Neural crest cell (in vitro differentiated cells): ENCODE data around the gene RNH1. TPM values are rescaled to one million over a fixed set of nuclear protein-coding genes. Genes with fewer than 3 reads are reported as not detected.

Experiments
- DNase-seq: peaks from one replicate; pipeline ENCODE4 v3.0.0; 2021; ENCODE audit warnings: low read depth, mixed read lengths, low spot score
- H3K27ac Mint-ChIP-seq: one replicate; pipeline ENCODE4 v1.8.0; 2021; ENCODE audit warnings: mild to moderate bottlenecking, mixed read lengths; ENCODE audit not compliant: unreplicated experiment
- H3K27me3 Mint-ChIP-seq: 2 replicates; pipeline ENCODE4 v1.8.0; 2021; ENCODE audit warnings: low read depth, mild to moderate bottlenecking, mixed read lengths
- H3K36me3 Mint-ChIP-seq: 2 replicates; pipeline ENCODE4 v1.8.0; 2021; ENCODE audit warnings: low read depth, mild to moderate bottlenecking, mixed read lengths
- H3K4me1 Mint-ChIP-seq: 2 replicates; pipeline ENCODE4 v1.8.0; 2021; ENCODE audit warnings: mixed read lengths
- H3K4me3 Mint-ChIP-seq: one replicate; pipeline ENCODE4 v1.8.0; 2021; ENCODE audit warnings: mild to moderate bottlenecking, mixed read lengths
- H3K9me3 Mint-ChIP-seq: 2 replicates; pipeline ENCODE4 v1.8.0; 2021; ENCODE audit warnings: mixed read lengths
- CTCF ChIP-seq: fragments of 200-600 bp; sonication (generic); conservative IDR thresholded peaks from 2 replicates; pipeline ENCODE4 v1.5.0; 2021; ENCODE audit warnings: antibody characterized with exemption, mild to moderate bottlenecking
- total RNA-seq: library from RNA; stranded (reverse); gene quantifications from 2 replicates; pipeline ENCODE4 v1.2.1, GENCODE V29; 2021

Gene RNH1
- total RNA-seq, 1 donor from 2014 or later, result 71.1 TPM

DNA sequence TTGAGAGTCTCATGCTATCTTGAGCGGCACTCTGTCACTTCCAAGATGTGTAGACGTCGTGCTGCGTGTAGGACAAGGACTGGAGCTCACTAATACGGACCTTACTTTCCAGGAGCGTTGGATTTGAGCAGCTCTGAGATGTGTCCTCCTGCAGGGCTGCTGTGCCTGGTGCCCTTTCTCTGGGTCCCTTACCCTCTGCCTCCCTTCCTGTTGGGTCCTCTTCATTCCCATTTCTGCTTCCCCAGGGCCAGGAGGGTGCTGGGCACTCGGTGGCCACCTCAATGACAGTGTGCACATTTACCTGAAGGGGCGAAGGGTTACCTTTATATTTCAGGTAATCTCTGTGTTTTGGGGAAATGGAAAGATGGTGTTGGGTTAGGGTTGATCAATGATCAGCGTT is 53.0 kb downstream of the RNH1 start:
- Mint-ChIP-seq H3K4me1 (peaks cover 14% of the 10 kb centered on the region), H3K36me3 (no peaks in the 10 kb centered on the region), H3K27me3 (no peaks in the 10 kb centered on the region), H3K4me3 (no peak overlapping the region), H3K9me3 (no peaks in the 10 kb centered on the region), H3K27ac (no peak overlapping the region)
- no peak for DNase-seq
- TF ChIP-seq CTCF, result no peak

DNA sequence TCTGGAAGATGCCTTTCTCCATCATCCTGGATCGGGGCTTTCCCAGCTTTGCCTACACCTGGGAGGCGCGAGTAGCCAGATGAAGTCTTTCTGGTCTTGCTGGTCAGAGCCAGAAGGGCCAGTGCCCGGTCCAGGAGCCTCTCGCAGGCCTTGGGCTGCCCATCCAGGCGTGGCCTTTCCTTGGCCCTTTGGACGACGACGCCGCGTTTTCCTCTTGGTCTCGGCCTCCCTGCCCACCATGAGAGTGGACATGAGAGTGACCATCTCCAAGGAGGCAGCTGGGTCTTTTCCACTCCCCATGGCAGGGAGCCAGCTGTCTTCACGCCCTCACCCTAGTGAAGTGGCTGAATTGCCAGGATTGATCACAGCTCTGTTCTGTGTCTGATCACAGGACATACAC is 53.5 kb downstream of the RNH1 start:
- Mint-ChIP-seq H3K36me3 (no peaks in the 10 kb centered on the region), H3K4me1 (peaks cover 18% of the 10 kb centered on the region), H3K4me3 (peak overlapping the region; percentile 64), H3K9me3 (no peaks in the 10 kb centered on the region), H3K27me3 (no peaks in the 10 kb centered on the region), H3K27ac (no peak overlapping the region)
- no peak for TF ChIP-seq CTCF
- DNase-seq, result no peak

DNA sequence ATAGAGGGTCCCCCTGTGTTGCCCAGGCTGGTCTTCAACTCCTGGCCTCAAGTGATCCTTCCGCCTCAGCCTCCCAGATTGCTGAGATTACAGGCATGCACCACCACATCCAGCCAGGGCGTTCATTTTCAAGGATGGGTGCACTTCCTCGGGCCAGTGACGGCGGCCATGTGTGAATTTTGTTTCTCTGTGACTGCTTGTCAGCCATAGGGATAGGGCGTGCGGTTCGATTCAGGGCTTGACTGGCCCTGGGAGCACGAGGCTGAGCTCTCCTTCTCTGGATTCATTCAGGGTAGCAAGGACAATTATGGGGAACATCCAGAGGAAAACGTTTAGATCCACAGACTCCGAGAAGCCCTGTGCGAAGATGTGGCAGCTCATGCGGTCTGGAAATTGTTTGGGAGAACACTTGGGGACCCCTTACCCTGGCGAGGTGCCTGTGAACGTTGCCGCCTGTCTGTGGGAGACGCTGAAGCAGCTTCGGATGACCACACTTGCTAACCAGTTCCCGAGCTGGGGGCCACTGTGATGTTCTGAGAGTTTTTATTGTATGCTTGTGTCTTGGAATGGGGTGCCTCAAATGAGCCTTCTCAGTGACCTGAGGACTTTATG is 54.0 kb downstream of the RNH1 start:
- H3K27me3 Mint-ChIP-seq, result no peaks in the 10 kb centered on the region

GRCh38 chr11:452203-452744 is 54.8 kb downstream of the RNH1 start:
- TF ChIP-seq CTCF, result no peak
- Mint-ChIP-seq H3K36me3 (no peaks in the 10 kb centered on the region), H3K4me1 (peaks cover 19% of the 10 kb centered on the region), H3K27me3 (no peaks in the 10 kb centered on the region), H3K27ac (no peak overlapping the region), H3K9me3 (no peaks in the 10 kb centered on the region), H3K4me3 (peak overlapping the region; percentile 64)
- no peak for DNase-seq

More for the DNA sequence above, 54.0 kb downstream of the RNH1 start:
- Mint-ChIP-seq H3K36me3 (no peaks in the 10 kb centered on the region), H3K9me3 (no peaks in the 10 kb centered on the region), H3K4me3 (peak overlapping the region; percentile 64), H3K4me1 (peaks cover 19% of the 10 kb centered on the region), H3K27ac (no peak overlapping the region)
- TF ChIP-seq CTCF, result no peak
- DNase-seq, result no peak

DNA sequence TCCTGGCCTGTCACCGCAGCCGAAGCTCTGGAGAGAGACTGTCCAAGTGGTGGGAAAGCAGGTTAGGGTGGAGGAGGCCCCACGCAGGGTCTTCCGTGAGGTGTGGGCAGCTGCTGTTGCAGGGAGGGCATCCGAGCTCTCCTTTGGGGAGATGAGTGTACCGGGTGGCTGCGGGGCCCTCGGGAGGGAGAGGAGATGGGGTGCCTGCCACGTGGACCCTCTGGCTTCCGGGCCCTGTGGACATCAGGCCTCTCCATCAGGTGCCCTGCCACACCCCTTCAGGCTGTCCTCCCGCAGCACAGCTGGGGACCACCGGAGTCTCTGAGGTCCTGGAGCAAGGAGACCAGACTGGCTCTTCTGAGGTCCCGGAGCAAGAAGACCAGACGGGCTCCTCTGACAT is 55.3 kb downstream of the RNH1 start:
- Mint-ChIP-seq H3K36me3 (no peaks in the 10 kb centered on the region), H3K4me1 (peaks cover 19% of the 10 kb centered on the region), H3K9me3 (no peaks in the 10 kb centered on the region), H3K27ac (no peak overlapping the region), H3K4me3 (peak overlapping the region; percentile 94), H3K27me3 (no peaks in the 10 kb centered on the region)
- no peak for DNase-seq
- TF ChIP-seq CTCF, result no peak
